ENCODE measurements around the gene RNASE8. TPM values are rescaled to one million over a fixed set of nuclear protein-coding genes. Genes with fewer than 3 reads are reported as not detected.

RNASE8 gene
- total RNA-seq, 1 donor from 2014 or later, result not detected

DNA sequence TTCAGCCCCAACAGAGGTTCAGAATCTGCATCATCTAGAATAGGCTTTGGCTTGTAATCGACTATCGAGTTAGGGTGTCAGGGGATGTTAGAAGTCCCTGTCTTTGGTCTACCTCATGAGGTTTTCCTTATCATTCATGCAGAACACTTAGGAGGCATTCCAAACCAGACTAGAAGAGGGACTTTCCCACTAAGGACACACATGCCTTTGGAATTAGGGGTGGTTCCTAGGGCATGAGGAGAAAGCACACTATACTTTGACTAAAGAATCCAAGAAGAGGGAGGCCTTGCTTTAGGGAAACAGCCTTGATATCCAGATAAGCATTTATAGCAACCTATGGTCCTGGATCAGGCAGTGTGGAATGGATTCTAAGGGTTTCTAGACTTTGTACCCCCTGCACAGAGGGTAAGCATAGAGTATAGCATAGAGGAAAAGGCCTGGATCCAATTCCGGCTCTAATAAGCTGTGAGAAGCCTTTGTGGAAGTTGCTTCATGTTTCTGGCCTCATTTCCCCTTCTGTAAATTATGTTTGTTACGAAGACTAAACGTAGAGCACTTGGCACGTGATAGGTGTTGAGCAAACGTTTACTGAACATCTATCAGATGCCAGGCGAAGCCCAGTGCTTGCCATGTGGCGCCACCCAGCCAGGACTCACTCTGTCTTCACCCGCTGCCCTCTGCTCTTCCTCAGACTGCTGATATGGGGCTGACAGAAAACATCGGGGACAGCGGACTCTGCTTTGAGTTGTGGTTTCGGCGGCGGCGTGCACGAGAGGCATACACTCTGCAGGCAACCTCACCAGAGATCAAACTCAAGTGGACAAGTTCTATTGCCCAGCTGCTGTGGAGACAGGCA, 27.6 kb downstream of the RNASE8 start:
- FAIRE-seq, result peak; percentile 62
- no peaks in the 10 kb centered on the region for H3K27me3 Mint-ChIP-seq (ENCODE audit: low read depth, unreplicated experiment)
- H3K9me3 ChIP-seq (ENCODE audit: insufficient read depth, low read depth, low read length), result no peaks in the 10 kb centered on the region
- H3K4me3 Mint-ChIP-seq (ENCODE audit: unreplicated experiment), result no peak overlapping the region
- peak overlapping the region; percentile 11 for H3K9ac ChIP-seq (ENCODE audit: low read length)
- peaks cover 57% of the 10 kb centered on the region for H4K20me1 ChIP-seq (ENCODE audit: insufficient read depth, low read length)
- no peaks in the 10 kb centered on the region for H3K27me3 ChIP-seq (ENCODE audit: insufficient read depth, low read length)
- TF ChIP-seq, protein P1, sequence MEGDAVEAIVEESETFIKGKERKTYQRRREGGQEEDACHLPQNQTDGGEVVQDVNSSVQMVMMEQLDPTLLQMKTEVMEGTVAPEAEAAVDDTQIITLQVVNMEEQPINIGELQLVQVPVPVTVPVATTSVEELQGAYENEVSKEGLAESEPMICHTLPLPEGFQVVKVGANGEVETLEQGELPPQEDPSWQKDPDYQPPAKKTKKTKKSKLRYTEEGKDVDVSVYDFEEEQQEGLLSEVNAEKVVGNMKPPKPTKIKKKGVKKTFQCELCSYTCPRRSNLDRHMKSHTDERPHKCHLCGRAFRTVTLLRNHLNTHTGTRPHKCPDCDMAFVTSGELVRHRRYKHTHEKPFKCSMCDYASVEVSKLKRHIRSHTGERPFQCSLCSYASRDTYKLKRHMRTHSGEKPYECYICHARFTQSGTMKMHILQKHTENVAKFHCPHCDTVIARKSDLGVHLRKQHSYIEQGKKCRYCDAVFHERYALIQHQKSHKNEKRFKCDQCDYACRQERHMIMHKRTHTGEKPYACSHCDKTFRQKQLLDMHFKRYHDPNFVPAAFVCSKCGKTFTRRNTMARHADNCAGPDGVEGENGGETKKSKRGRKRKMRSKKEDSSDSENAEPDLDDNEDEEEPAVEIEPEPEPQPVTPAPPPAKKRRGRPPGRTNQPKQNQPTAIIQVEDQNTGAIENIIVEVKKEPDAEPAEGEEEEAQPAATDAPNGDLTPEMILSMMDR (IDR thresholded peaks at IDR 0.05; ENCODE audit: insufficient read depth, low read depth, low read length), result no peak
- no peak for TF ChIP-seq EZH2 (IDR thresholded peaks at IDR 0.05; ENCODE audit: insufficient read depth, low read length)
- peak overlapping the region; percentile 43 for H3K27ac ChIP-seq (ENCODE audit: low read depth, low read length)
- H3K27ac Mint-ChIP-seq (ENCODE audit: unreplicated experiment), result peak overlapping the region; percentile 24
- peak overlapping the region; percentile 3 for H3K4me2 ChIP-seq (ENCODE audit: low read length)
- no peaks in the 10 kb centered on the region for H3K9me3 Mint-ChIP-seq (ENCODE audit: unreplicated experiment)
- H3K4me1 ChIP-seq (ENCODE audit: insufficient read depth, low read length), result peaks cover 28% of the 10 kb centered on the region
- peak; percentile 79 for DNase-seq (ENCODE audit: low read depth)
- H3K36me3 Mint-ChIP-seq (ENCODE audit: low read depth, unreplicated experiment), result peaks cover 41% of the 10 kb centered on the region
- peaks cover 33% of the 10 kb centered on the region for H3K4me1 Mint-ChIP-seq (ENCODE audit: low read depth, unreplicated experiment)
- H2AFZ ChIP-seq (ENCODE audit: low read depth, low read length), result no peak overlapping the region
- H3K79me2 ChIP-seq (ENCODE audit: insufficient read depth, low read length), result no peaks in the 10 kb centered on the region
- peaks cover 46% of the 10 kb centered on the region for H3K36me3 ChIP-seq (ENCODE audit: insufficient read depth, low read length)
- no peak overlapping the region for H3K4me3 ChIP-seq (ENCODE audit: insufficient read depth, low read depth, low read length)

DNA sequence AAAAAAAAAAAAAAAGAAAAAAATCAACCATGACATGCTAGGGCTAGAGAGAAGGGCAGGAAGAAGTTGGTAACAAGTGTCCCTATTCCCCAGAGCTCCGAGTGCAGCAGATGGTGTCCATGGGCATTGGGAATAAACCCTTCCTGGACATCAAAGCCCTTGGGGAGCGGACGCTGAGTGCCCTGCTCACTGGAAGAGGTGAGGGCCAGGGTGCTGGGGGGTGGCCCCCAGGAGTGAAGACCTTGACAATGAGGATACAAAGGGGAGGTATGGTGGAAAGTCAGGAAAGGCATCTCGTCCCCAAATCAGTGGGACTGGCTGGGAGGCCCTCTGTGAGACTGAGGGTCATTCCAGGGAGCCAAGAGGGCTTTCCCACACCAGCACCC, 29.3 kb downstream of the RNASE8 start:
- no peak for TF ChIP-seq EZH2 (IDR thresholded peaks at IDR 0.05; ENCODE audit: insufficient read depth, low read length)
- TF ChIP-seq, protein P1 (IDR thresholded peaks at IDR 0.05; ENCODE audit: insufficient read depth, low read depth, low read length), result no peak
- Histone ChIP-seq H3K4me1 (ENCODE audit: insufficient read depth, low read length) (peaks cover 28% of the 10 kb centered on the region), H2AFZ (ENCODE audit: low read depth, low read length) (no peak overlapping the region), H3K27me3 (ENCODE audit: insufficient read depth, low read length) (no peaks in the 10 kb centered on the region), H3K27ac (ENCODE audit: low read depth, low read length) (peak overlapping the region; percentile 89), H3K4me3 (ENCODE audit: insufficient read depth, low read depth, low read length) (no peak overlapping the region), H3K9me3 (ENCODE audit: insufficient read depth, low read depth, low read length) (no peaks in the 10 kb centered on the region), H3K79me2 (ENCODE audit: insufficient read depth, low read length) (no peaks in the 10 kb centered on the region), H3K36me3 (ENCODE audit: insufficient read depth, low read length) (peaks cover 40% of the 10 kb centered on the region), H3K9ac (ENCODE audit: low read length) (peak overlapping the region; percentile 68), H4K20me1 (ENCODE audit: insufficient read depth, low read length) (peaks cover 50% of the 10 kb centered on the region), H3K4me2 (ENCODE audit: low read length) (peak overlapping the region; percentile 31)
- FAIRE-seq (no peak), DNase-seq (ENCODE audit: low read depth) (no peak)
- H3K27ac Mint-ChIP-seq (ENCODE audit: unreplicated experiment), result peak overlapping the region; percentile 85
- H3K36me3 Mint-ChIP-seq (ENCODE audit: low read depth, unreplicated experiment), result peaks cover 41% of the 10 kb centered on the region
- H3K9me3 Mint-ChIP-seq (ENCODE audit: unreplicated experiment), result no peaks in the 10 kb centered on the region
- no peaks in the 10 kb centered on the region for H3K27me3 Mint-ChIP-seq (ENCODE audit: low read depth, unreplicated experiment)
- peaks cover 36% of the 10 kb centered on the region for H3K4me1 Mint-ChIP-seq (ENCODE audit: low read depth, unreplicated experiment)
- peak overlapping the region; percentile 28 for H3K4me3 Mint-ChIP-seq (ENCODE audit: unreplicated experiment)

All from astrocyte (in vitro differentiated cells and primary cell).